Keratinocyte (primary cell): ENCODE data around the gene LPCAT1. TPM values are rescaled to one million over a fixed set of nuclear protein-coding genes. Genes with fewer than 3 reads are reported as not detected.

Experiments
- DNase-seq: peaks from one replicate; pipeline ENCODE4 v3.0.0-alpha.2; 2011; ENCODE audit warnings: low read depth, missing footprints, low spot score
- FAIRE-seq: peaks from 2 replicates; lab custom pipeline; 2011; peaks lifted over from hg19 to GRCh38; lab: Jason Lieb, UNC
- H2AFZ ChIP-seq: 2 replicates; pipeline ENCODE4 v1.6.0; 2012; ENCODE audit warnings: low read length, control low read depth, inconsistent platforms; ENCODE audit not compliant: control insufficient read depth
- H3K27ac ChIP-seq: 2 replicates; pipeline ENCODE4 v1.5.1; 2011; ENCODE audit warnings: low read length; ENCODE audit not compliant: control insufficient read depth, insufficient read depth
- H3K27me3 ChIP-seq: 3 replicates; pipeline ENCODE4 v1.6.0; 2011; ENCODE audit warnings: low read length; ENCODE audit not compliant: control insufficient read depth, insufficient read depth; ENCODE audit errors: extremely low read depth
- H3K36me3 ChIP-seq, 2 experiments: 2 replicates in 1 of 2; 3 replicates in 1 of 2; pipeline ENCODE4 v1.5.1; 2011; ENCODE audit warnings: low read length in 2 of 2, mild to moderate bottlenecking in 1 of 2; ENCODE audit not compliant: control insufficient read depth in 2 of 2, insufficient read depth in 2 of 2; ENCODE audit errors: extremely low read depth in 1 of 2
- H3K4me1 ChIP-seq: 3 replicates; pipeline ENCODE4 v1.5.1; 2011; ENCODE audit warnings: low read length; ENCODE audit not compliant: control insufficient read depth, insufficient read depth; ENCODE audit errors: extremely low read depth
- H3K4me2 ChIP-seq: 3 replicates; pipeline ENCODE4 v1.6.0; 2011; ENCODE audit warnings: low read depth, low read length; ENCODE audit not compliant: control insufficient read depth, insufficient read depth; ENCODE audit errors: extremely low read depth
- H3K4me3 ChIP-seq, 3 experiments: fragments of 200-600 bp in 1 of 3; sonication (generic) in 1 of 3; 2 replicates in 2 of 3; 3 replicates in 1 of 3; pipeline ENCODE4 v1.5.1; 2011 to 2016; ENCODE audit warnings: low read length in 3 of 3, mild to moderate bottlenecking in 3 of 3, control low read depth in 2 of 3, inconsistent platforms in 1 of 3, low read depth in 1 of 3, mixed read lengths in 1 of 3, mixed run types in 1 of 3, moderate library complexity in 1 of 3; ENCODE audit not compliant: control insufficient read depth in 2 of 3, insufficient read depth in 2 of 3; ENCODE audit errors: extremely low read depth in 1 of 3
- H3K79me2 ChIP-seq: 2 replicates; pipeline ENCODE4 v1.6.0; 2012; ENCODE audit warnings: low read length; ENCODE audit not compliant: control insufficient read depth, insufficient read depth
- H3K9ac ChIP-seq: 3 replicates; pipeline ENCODE4 v1.6.0; 2011; ENCODE audit warnings: low read length; ENCODE audit not compliant: control insufficient read depth, insufficient read depth; ENCODE audit errors: extremely low read depth
- H3K9me1 ChIP-seq: 3 replicates; pipeline ENCODE4 v1.6.0; 2011; ENCODE audit warnings: low read length; ENCODE audit not compliant: control insufficient read depth, insufficient read depth; ENCODE audit errors: extremely low read depth
- H3K9me3 ChIP-seq: 2 replicates; pipeline ENCODE4 v1.5.1; 2012; ENCODE audit warnings: low read depth, low read length; ENCODE audit not compliant: control insufficient read depth
- H4K20me1 ChIP-seq: 3 replicates; pipeline ENCODE4 v1.6.0; 2011; ENCODE audit warnings: low read length; ENCODE audit not compliant: control insufficient read depth, insufficient read depth; ENCODE audit errors: extremely low read depth
- CTCF ChIP-seq, 3 experiments: IDR thresholded peaks in 1 of 3; conservative IDR thresholded peaks in 1 of 3; optimal IDR thresholded peaks in 1 of 3; 2 replicates in 2 of 3; 3 replicates in 1 of 3; pipeline versions ENCODE3 to v1.5.1; 2011; ENCODE audit warnings: low read length in 3 of 3, mild to moderate bottlenecking in 3 of 3, moderate library complexity in 2 of 3, control low read depth in 1 of 3, inconsistent platforms in 1 of 3; ENCODE audit not compliant: insufficient read depth in 2 of 3; ENCODE audit errors: extremely low read depth in 1 of 3
- EZH2 ChIP-seq: IDR thresholded peaks from one replicate; pipeline ENCODE4 v1.6.1; 2012; ENCODE audit warnings: inconsistent platforms, mild to moderate bottlenecking, low read length, moderate library complexity
- dilution Hi-C: fragments of 300-500 bp; cut with MboI; formaldehyde crosslinking; loops from one replicate; pipeline ENCODE4 v1.7.0; 2020; ENCODE audit warnings: low sequenced_read_pairs; ENCODE audit not compliant: extremely low pct_ligation_motif_present
- polyA plus RNA-seq, 5 experiments: library from polyadenylated mRNA; depleted of rRNA in 3 of 5; stranded (reverse) in 3 of 5; stranded (forward) in 1 of 5; unstranded in 1 of 5; fragments of >200 nt; gene quantifications; 1 replicate in 1 of 5; 2 replicates in 3 of 5; 3 replicates in 1 of 5; pipeline versions ENCODE4 v1.2.1 to v1.2.3, GENCODE V29; 2011 to 2012; ENCODE audit warnings: missing spikeins in 2 of 5, low read depth in 1 of 5, low replicate concordance in 1 of 5

Gene LPCAT1
- polyA plus RNA-seq, 1 donor (not counting 4 experiments of a cell fraction or from before 2014, with no cell fraction given), result 32.9 TPM

- no peak for TF ChIP-seq EZH2
- TF ChIP-seq CTCF (optimal IDR thresholded peaks at IDR 0.05 in 1 of 3, IDR thresholded peaks at IDR 0.05 in 1 of 3, conservative IDR thresholded peaks at IDR 0.05 in 1 of 3; ENCODE audit: extremely low read depth in 1 of 3, insufficient read depth in 2 of 3, low read length in 3 of 3), result no peak
- Histone ChIP-seq H3K9ac (no peak overlapping the region), H3K27ac (no peak overlapping the region), H3K27me3 (no peaks in the 10 kb centered on the region), H3K9me1 (no peaks in the 10 kb centered on the region), H4K20me1 (no peaks in the 10 kb centered on the region), H3K36me3 (no peaks in the 10 kb centered on the region), H3K9me3 (peaks cover 13% of the 10 kb centered on the region), H3K4me2 (no peak overlapping the region), H3K4me1 (no peaks in the 10 kb centered on the region), H3K79me2 (no peaks in the 10 kb centered on the region), H3K4me3 (no peak overlapping the region), H2AFZ (no peak overlapping the region)
- dilution Hi-C loops, result no loop called here
- FAIRE-seq (no peak), DNase-seq (no peak)
Observed at GRCh38 chr5:1429496-1429895, 94.3 kb downstream of the LPCAT1 start.

DNA sequence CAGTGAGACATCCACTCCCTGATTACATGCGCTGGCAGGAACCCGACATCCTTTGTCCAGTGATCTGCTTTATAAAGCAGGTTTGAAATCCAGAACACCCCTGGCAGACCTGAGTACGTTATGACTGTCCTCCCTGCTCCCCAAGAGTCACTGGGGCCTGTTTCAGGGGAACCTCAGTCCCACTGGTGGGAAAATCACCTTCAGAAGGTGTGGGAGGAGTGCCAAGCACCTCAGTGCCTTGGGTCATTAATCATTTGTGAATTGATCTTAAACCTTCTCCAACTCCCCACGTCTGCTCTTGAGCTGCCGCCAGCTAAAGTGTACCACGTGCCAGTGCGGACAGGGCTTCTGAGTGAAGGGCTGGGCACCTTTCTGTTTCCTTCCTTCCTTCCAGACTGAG, 94.7 kb downstream of the LPCAT1 start:
- dilution Hi-C loops, result no loop called here
- Histone ChIP-seq H3K27ac (no peak overlapping the region), H3K79me2 (no peaks in the 10 kb centered on the region), H2AFZ (no peak overlapping the region), H3K4me3 (no peak overlapping the region), H3K27me3 (no peaks in the 10 kb centered on the region), H3K4me2 (no peak overlapping the region), H4K20me1 (no peaks in the 10 kb centered on the region), H3K9ac (no peak overlapping the region), H3K36me3 (no peaks in the 10 kb centered on the region), H3K4me1 (no peaks in the 10 kb centered on the region), H3K9me1 (no peaks in the 10 kb centered on the region), H3K9me3 (peaks cover 13% of the 10 kb centered on the region)
- FAIRE-seq (no peak), DNase-seq (no peak)
- TF ChIP-seq EZH2 (no peak), CTCF (optimal IDR thresholded peaks at IDR 0.05 in 1 of 3, IDR thresholded peaks at IDR 0.05 in 1 of 3, conservative IDR thresholded peaks at IDR 0.05 in 1 of 3; ENCODE audit: extremely low read depth in 1 of 3, insufficient read depth in 2 of 3, low read length in 3 of 3) (no peak)
